Activated gamma-delta T cell treated with Interleukin-2 at 50 U/mL for 16 hours (primary cell): ENCODE measurements around the gene CFH.
A peak's percentile ranks its signal among the peaks of the same experiment; 100 is the strongest.
"Not testable (repeated sequence)": the region's sequence is repeated elsewhere in the genome, so short reads cannot be mapped to it uniquely, and the experiment has no call there.

ENCODE experiments used
- DNase-seq: peaks from one replicate; pipeline ENCODE4 v3.0.0-alpha.2; 2020

CFH gene

DNA sequence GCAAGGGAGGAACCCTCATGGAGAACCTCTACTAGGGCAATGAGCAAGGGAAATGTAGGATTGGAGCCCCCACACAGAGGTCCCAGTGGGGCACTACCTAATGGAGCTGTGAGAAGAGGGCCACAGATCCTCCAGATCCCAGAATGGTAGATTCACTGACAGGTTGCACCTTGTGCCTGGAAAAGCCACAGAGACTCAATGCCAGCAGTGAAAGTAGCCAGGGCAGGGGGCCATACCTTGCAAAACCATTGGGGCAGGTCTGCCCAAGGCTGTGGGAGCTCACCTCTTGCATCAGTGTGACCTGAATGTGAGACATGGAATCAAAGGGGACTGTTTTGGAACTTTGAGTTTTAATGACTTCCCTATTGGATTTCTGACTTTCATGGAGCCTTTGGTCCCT is 17.9 kb downstream of the CFH start:
- DNase-seq, result no peak

- no peak for DNase-seq
Measured at GRCh38 chr1:196674908-196675307, 23.1 kb downstream of the CFH start.

DNA sequence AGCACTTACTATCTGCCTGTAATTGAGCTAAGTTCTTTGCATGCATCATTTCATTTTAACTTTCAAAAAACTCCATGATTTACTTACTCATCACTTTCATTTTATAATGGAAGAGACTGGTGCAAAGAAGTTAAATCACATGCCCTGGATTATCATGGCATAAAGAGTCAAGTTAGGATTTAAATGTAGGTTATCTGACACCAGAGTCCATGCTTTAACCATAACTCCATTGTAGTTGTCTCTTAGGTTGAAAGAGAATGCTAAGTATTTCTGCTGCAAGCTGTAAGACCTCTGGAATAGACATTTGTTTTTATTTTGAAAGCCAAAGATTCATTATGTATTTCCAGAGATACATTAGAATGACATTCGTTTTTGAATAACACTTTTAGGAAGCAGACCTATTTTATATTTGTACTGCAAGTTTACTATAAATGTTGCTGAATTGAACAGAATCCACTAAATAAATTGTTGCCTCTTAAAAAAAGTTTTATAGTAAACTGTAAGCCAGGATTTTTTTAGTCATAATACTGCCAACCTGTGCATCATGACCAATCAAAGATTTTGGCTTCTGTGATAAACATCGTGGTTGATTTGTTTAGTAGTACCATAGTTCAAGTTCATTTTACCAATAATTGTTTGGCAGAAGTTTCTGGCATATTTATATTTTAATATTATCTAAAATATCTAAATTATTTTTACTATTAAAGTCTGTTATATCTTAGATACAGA is 26.1 kb downstream of the CFH start:
- DNase-seq, result no peak

DNA sequence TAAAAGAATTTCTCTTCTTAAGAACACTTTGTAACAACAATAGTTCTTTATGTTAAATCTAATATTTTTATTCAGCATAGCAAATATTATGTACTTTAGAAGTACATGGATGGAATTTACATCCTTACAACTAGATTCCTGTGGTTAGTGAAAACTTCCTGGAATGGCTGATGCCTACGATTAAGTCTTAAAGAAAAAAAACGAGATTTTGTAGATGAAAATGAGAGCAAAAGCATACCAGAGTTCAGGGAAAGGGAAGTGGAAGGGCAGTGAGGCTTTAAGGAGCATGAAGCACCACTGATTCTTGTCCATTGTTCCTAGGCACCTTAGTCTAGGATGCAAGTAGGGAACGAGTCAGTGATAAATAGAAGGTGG is 26.7 kb downstream of the CFH start:
- no peak for DNase-seq

GRCh38 chr1:196680107-196680506 is 28.3 kb downstream of the CFH start:
- DNase-seq, result no peak

DNA sequence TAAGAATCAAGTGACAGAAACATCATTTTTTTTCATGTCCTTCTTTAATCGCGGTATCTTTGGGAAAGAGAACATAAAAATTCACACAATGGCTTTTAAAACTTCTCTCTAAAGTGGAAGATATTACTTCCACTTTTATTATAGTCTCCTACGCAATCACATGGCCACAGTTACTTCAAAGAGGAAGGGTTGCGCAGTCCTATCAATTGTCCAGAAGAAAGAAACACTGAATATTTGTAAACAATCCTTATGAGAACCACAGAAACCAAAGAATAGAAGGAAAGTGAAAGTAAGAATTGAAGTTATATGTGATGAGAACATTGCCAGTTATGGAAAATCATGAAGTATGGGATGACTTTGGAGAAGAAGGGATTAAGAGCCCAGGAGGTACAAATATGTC is 32.6 kb downstream of the CFH start:
- DNase-seq, result no peak

- no peak for DNase-seq
Measured at GRCh38 chr1:196685506-196685905, 33.7 kb downstream of the CFH start.

DNA sequence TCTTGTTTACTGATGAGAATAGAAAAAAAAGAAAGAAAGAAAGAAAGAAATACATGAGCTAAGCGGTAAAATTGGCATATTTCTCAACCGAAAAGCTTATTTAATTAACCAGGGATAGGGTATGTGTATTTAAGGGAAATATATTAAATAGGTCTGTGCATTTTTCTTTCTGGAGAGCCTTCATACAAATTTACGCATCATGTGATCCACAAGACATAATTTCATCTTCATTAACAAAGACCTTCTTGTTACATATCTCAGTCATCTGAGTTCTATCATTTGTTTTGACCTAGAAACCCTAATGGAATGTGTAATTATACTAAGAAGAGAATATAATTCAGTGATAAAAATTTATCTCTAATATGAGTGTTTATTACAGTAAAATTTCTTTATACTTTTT is 37.2 kb downstream of the CFH start:
- no peak for DNase-seq

DNA sequence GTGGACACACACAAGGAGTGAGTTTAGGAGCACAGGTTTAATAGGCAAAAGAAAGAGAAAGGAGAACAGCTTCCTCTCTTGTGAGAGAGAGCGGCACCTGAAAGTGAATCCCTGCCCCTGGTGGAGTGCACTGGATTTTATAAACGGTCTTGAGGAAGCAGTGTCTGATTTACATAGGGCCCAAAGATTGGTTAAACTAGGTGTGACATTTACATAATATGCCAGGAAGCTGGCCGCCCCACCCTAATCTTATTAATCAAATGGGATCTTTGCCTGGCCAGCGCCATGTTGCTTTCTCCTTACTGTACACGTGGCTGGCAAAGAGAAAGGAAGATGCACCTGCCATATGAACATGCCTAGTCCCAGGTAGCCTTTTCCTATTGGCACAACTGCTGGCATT is 38.7 kb downstream of the CFH start:
- DNase-seq, result no peak

GRCh38 chr1:196698993-196699392 is 47.1 kb downstream of the CFH start:
- no peak for DNase-seq

DNA sequence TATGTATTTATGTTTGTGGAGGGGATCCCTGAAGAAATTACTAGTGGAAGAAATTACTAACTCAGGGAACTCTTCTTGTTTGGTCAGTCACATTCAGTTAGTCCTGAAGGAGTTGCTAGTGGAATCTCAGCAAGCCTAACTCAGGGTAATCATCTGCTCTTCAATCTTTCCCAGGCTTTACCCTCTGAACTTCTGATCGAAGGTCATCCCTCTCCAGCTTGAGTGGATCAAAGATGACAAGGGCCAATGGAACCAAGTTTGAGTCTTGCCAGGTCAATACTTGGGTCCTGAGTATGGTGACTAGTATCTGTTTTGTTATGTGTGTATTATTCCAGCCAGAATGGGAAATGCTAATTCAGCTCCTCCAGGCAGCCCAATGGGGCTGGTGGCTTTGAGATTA is 49.3 kb downstream of the CFH start:
- no peak for DNase-seq

- DNase-seq, result not testable (repeated sequence)
Measured at GRCh38 chr1:196709892-196710291, 58.0 kb downstream of the CFH start.

DNA sequence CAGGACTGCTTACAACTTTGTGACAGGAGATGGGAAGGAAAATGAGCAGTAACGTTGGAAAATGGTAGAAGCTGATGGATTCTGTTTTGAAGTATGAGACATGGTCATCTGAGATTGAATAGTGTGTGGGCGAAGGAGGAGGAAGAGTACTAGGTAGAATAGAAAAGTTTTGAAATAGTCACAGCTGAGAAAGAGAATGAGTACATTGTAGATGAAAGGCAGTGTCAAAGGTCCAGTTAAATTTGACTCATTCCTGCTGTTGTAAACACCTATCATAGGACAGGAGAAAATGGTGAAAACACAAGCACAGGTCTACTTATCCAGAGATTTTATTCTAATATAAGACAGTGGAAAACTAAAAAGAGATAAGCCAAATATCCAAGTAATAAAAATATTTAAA is 66.0 kb downstream of the CFH start:
- DNase-seq, result no peak

DNA sequence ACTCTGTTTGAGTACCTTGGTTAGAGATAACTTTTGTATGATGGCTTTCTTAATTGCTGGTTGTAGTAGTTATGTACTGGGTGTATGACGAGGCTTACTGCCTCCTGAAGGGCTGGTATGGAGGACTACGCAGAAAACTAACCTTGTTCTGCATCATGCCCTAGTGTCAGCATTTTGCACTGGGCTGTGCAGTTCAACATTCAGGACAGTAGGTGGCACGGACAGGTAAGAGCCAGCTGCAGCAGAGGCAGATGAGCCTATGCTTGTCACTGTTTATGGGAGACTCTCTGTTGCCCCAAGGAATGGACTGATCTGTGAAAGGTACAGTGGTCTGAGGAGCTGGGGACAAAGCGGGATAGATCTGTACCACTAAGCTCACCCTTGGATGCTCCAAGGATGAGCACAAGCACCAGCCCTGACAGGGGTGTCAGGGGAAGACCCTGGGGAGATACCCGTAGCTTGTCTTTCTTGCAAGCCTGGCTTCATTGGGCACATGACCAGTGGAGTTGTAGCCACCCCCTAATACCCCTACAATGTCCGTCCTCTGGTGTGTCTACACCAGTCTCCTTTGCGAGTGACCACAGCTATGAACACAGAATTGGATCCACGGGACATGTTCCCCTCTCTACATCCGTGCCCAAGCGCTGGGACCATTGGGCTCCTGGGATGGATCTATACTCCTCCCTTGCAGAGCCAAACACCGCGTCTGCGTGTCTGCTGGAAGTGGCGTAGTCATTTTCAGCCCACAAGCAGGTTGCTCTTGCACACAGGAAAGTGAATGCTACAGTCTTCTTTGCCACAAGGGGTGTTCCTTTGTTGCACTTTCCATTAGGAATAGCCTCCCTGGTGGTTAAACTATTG is 71.7 kb downstream of the CFH start:
- DNase-seq, result peak; percentile 10

DNA sequence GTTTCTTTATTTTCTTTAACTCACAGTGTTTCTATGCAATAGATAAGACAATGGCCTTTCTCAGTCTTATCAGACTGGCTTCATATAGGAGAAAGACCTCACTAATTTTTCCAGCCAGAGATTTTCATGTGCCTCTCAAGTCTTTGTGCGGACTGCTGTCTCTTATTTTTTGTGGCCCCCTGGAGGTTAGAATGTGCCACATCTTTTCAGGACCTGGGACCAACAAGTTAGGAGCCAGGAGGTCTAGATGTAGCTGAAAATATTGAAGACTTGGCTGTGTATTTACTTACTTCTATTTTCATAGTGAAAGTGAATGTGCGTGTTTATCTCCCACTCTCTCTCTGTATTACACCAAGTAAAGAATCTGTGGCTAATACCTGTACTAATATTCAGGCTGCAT is 80.7 kb downstream of the CFH start:
- no peak for DNase-seq

- DNase-seq, result no peak
Measured at GRCh38 chr1:196733091-196733970, 81.5 kb downstream of the CFH start.

GRCh38 chr1:196734006-196734405 is 82.2 kb downstream of the CFH start:
- DNase-seq, result no peak

DNA sequence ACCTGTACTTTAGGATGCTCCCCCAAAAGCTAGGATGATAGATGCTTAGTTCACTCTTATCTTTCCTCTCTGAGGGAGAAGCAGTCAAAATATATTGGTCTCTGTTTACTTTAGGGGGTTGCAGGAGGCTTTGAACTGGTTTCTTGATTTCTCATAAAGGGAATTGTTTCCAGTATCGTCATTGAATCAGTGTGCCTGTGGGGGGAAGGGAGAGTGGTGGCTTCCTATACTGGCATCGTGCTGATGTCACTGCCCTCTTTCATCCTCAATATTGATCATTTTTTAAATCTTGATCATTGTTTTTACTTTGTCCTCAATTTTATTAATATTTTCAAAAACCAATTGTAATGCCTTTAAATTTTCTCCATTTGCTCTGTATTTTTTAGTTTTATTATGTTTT is 82.6 kb downstream of the CFH start:
- DNase-seq, result no peak

- no peak for DNase-seq
Measured at GRCh38 chr1:196738730-196739129, 86.9 kb downstream of the CFH start.

GRCh38 chr1:196743244-196743643 is 91.4 kb downstream of the CFH start:
- DNase-seq, result not testable (repeated sequence)

DNA sequence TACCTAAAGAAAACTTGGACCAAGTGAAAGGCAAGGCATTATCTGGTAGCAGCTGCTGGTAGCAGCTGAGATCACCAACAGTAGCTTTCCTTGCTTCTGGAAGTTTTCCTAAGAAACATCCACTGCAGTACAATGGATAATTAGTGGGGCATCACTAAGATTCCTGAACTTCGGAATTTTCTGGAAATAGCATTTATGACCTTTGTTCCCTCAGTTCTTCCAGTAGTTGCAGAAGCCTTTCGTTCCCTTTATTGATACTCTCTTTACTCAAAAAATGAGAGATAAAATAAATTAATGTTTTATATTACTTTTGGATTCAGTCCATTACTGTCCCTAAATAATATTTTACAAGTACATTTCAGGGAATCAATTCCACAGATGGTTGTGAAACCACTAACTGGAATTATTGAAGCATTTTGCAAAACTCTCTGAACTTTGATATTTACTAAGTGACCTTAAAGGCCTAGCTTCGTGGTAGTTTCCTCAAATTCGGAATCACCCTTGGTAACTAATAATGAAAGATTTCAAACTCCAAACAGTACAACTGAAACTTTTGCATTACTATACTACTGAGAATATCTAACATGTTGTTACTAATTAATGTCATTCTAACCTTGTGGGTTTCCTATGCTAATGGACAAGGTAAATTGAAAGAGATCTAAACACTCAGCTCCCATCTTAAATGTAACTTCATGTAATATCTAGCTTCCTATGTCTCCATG is 113.3 kb downstream of the CFH start:
- DNase-seq, result not testable (repeated sequence)

GRCh38 chr1:196769823-196770222 is 118.0 kb downstream of the CFH start:
- not testable (repeated sequence) for DNase-seq

GRCh38 chr1:196773713-196774112 is 121.9 kb downstream of the CFH start:
- no peak for DNase-seq
